ENCODE results near the gene LDLRAD4.

Gene LDLRAD4

GRCh38 chr18:13630716-13631268, 412.2 kb downstream of the LDLRAD4 start:
- no peak for DNase-seq (ENCODE audit: low read depth in 2 of 2)

GRCh38 chr18:13633700-13634099, 415.1 kb downstream of the LDLRAD4 start:
- no peak for DNase-seq (ENCODE audit: low read depth in 2 of 2)

- no peak for DNase-seq (ENCODE audit: low read depth in 2 of 2)
These were observed 416.5 kb downstream of the LDLRAD4 start for GRCh38 chr18:13635046-13635445.

GRCh38 chr18:13638719-13639595, 420.4 kb downstream of the LDLRAD4 start:
- DNase-seq (ENCODE audit: low read depth in 2 of 2) = no peak

GRCh38 chr18:13640266-13640860, 421.8 kb downstream of the LDLRAD4 start:
- DNase-seq (ENCODE audit: low read depth in 2 of 2) = no peak

- DNase-seq (ENCODE audit: low read depth in 2 of 2) = no peak
These were observed 423.2 kb downstream of the LDLRAD4 start for GRCh38 chr18:13641551-13642439.

- no peak for DNase-seq (ENCODE audit: low read depth in 2 of 2)
These were observed 423.9 kb downstream of the LDLRAD4 start for GRCh38 chr18:13642440-13642827.

- no peak for DNase-seq (ENCODE audit: low read depth in 2 of 2)
These were observed 424.7 kb downstream of the LDLRAD4 start for GRCh38 chr18:13643261-13643751.

- no peak for DNase-seq (ENCODE audit: low read depth in 2 of 2)
These were observed 426.5 kb downstream of the LDLRAD4 start for GRCh38 chr18:13645093-13645492.

GRCh38 chr18:13646633-13647032, 428.1 kb downstream of the LDLRAD4 start:
- DNase-seq (ENCODE audit: low read depth in 2 of 2) = no peak

- no peak for DNase-seq (ENCODE audit: low read depth in 2 of 2)
These were observed 429.2 kb downstream of the LDLRAD4 start for GRCh38 chr18:13647761-13648160.

- no peak for DNase-seq (ENCODE audit: low read depth in 2 of 2)
These were observed 431.1 kb downstream of the LDLRAD4 start for GRCh38 chr18:13649397-13650390.

- no peak for DNase-seq (ENCODE audit: low read depth in 2 of 2)
These were observed 435.3 kb downstream of the LDLRAD4 start for GRCh38 chr18:13653746-13654433.

- DNase-seq (ENCODE audit: low read depth in 2 of 2) = no peak
These were observed 439.4 kb downstream of the LDLRAD4 start for GRCh38 chr18:13657974-13658373.

GRCh38 chr18:13658436-13659204, 440.1 kb downstream of the LDLRAD4 start:
- no peak for DNase-seq (ENCODE audit: low read depth in 2 of 2)

- DNase-seq (ENCODE audit: low read depth in 2 of 2) = no peak
These were observed 441.9 kb downstream of the LDLRAD4 start for GRCh38 chr18:13660510-13660909.

GRCh38 chr18:13661051-13661778, 442.7 kb downstream of the LDLRAD4 start:
- no peak for DNase-seq (ENCODE audit: low read depth in 2 of 2)

GRCh38 chr18:13661779-13662256, 443.3 kb downstream of the LDLRAD4 start:
- no peak for DNase-seq (ENCODE audit: low read depth in 2 of 2)
